CD8-positive, alpha-beta memory T cell (primary cell): Measurements from ENCODE around the gene TMEM131L. TPM values are rescaled to one million over a fixed set of nuclear protein-coding genes. Genes with fewer than 3 reads are reported as not detected.

Experiments
- CTCF ChIA-PET: fragments of 350-600 bp; sonication (Branson Sonifier 250); formaldehyde crosslinking; loops from one replicate; lab custom pipeline; 2021; ENCODE audit warnings: antibody characterized with exemption; lab: Charles Lee
- POLR2A ChIA-PET: fragments of 350-600 bp; sonication (Branson Sonifier 250); formaldehyde crosslinking; loops from one replicate; lab custom pipeline; 2021; ENCODE audit warnings: antibody characterized with exemption; lab: Charles Lee
- DNase-seq, 5 donors: peaks; one replicate each; pipeline versions ENCODE4 v3.0.0 to v3.0.0-alpha.2; 2020 to 2022; ENCODE audit warnings: mixed read lengths in 1 of 5
- H3K27ac ChIP-seq: one replicate; pipeline ENCODE4 v1.7.0; 2013; ENCODE audit warnings: low read depth, mild to moderate bottlenecking, low read length, moderate library complexity
- H3K27me3 ChIP-seq: 2 replicates; pipeline ENCODE4 v1.7.0; 2013; ENCODE audit warnings: low read length, mild to moderate bottlenecking; ENCODE audit not compliant: insufficient read depth, poor library complexity, severe bottlenecking
- H3K36me3 ChIP-seq: 2 replicates; pipeline ENCODE4 v1.7.0; 2013; ENCODE audit warnings: mild to moderate bottlenecking, low read length, moderate library complexity; ENCODE audit not compliant: insufficient read depth
- H3K4me1 ChIP-seq: 2 replicates; pipeline ENCODE4 v1.7.0; 2013; ENCODE audit warnings: mild to moderate bottlenecking, low read length, moderate library complexity; ENCODE audit not compliant: insufficient read depth
- H3K4me3 ChIP-seq: 2 replicates; pipeline ENCODE4 v1.7.0; 2013; ENCODE audit warnings: mild to moderate bottlenecking, low read length
- H3K9me3 ChIP-seq: 2 replicates; pipeline ENCODE4 v1.7.0; 2013; ENCODE audit warnings: mild to moderate bottlenecking, low read length
- H3K27ac Mint-ChIP-seq, 8 donors: one replicate each; pipeline ENCODE4 v1.8.0; 2020 to 2021; ENCODE audit warnings: mixed read lengths in 8 of 8, mild to moderate bottlenecking in 6 of 8, inconsistent platforms in 3 of 8, moderate library complexity in 3 of 8
- H3K27me3 Mint-ChIP-seq, 2 donors: one replicate each; pipeline ENCODE4 v1.8.0; 2020 to 2021; ENCODE audit warnings: mixed read lengths in 2 of 2, mild to moderate bottlenecking in 1 of 2, moderate library complexity in 1 of 2
- H3K36me3 Mint-ChIP-seq, 3 donors: one replicate each; pipeline ENCODE4 v1.8.0; 2020 to 2021; ENCODE audit warnings: mixed read lengths in 3 of 3, inconsistent platforms in 1 of 3, mild to moderate bottlenecking in 1 of 3
- H3K4me1 Mint-ChIP-seq, 3 donors: one replicate each; pipeline ENCODE4 v1.8.0; 2020 to 2021; ENCODE audit warnings: mixed read lengths in 3 of 3, inconsistent platforms in 1 of 3, mild to moderate bottlenecking in 1 of 3
- H3K4me3 Mint-ChIP-seq, 7 donors: one replicate each; pipeline ENCODE4 v1.8.0; 2020 to 2021; ENCODE audit warnings: mixed read lengths in 7 of 7, mild to moderate bottlenecking in 6 of 7, moderate library complexity in 4 of 7, inconsistent platforms in 2 of 7
- H3K9me3 Mint-ChIP-seq, 5 donors: one replicate each; pipeline ENCODE4 v1.8.0; 2020 to 2022; ENCODE audit warnings: mixed read lengths in 5 of 5, mild to moderate bottlenecking in 3 of 5, moderate library complexity in 2 of 5, inconsistent platforms in 1 of 5
- polyA plus RNA-seq: library from polyadenylated mRNA; unstranded; fragments of 300-500 nt; fragmentation: Illumina TruSeq; gene quantifications from one replicate; pipeline ENCODE4 v1.2.3, GENCODE V29; 2021
- total RNA-seq, 2 experiments: library from RNA; stranded (reverse); gene quantifications; one replicate each; pipeline ENCODE4 v1.2.3, GENCODE V29; 2021

TMEM131L gene
- total and polyA plus RNA-seq, 3 experiments from 2014 or later, result 28.1 to 29.6 (median 28.6) TPM

- H3K36me3 ChIP-seq, result peaks cover 6% of the 10 kb centered on the region
- Mint-ChIP-seq H3K4me1 (peaks cover 62 to 82% (median 81%) of the 10 kb centered on the region in 3 donors), H3K4me3 (no peak overlapping the region), H3K27ac (peak overlapping the region in 6 of 8 donors; percentile 37 to 91 (median 78)), H3K9me3 (no peaks in the 10 kb centered on the region), H3K27me3 (no peaks in the 10 kb centered on the region), H3K36me3 (peaks cover 6 to 38% (median 6%) of the 10 kb centered on the region in 3 donors)
- no peak for DNase-seq
- H3K27me3 ChIP-seq, result no peaks in the 10 kb centered on the region
- ChIA-PET CTCF (interaction anchor here (1.5 to 4.5 kb wide), 2 partner anchors 15 to 73 kb away, joined by 3 to 22 read pairs; partner anchors contain the start of gene TMEM131L), POLR2A (interaction anchor here (1.5 to 1.8 kb wide), 2 partner anchors 9 to 14 kb away, joined by 4 to 7 read pairs; no protein-coding TSS in a partner anchor)
- no peaks in the 10 kb centered on the region for H3K9me3 ChIP-seq
- H3K4me1 ChIP-seq, result peaks cover 71% of the 10 kb centered on the region
- no peak overlapping the region for H3K27ac ChIP-seq
- H3K4me3 ChIP-seq, result no peak overlapping the region
Observed at GRCh38 chr4:153481478-153481877, 15.3 kb downstream of the TMEM131L start.

DNA sequence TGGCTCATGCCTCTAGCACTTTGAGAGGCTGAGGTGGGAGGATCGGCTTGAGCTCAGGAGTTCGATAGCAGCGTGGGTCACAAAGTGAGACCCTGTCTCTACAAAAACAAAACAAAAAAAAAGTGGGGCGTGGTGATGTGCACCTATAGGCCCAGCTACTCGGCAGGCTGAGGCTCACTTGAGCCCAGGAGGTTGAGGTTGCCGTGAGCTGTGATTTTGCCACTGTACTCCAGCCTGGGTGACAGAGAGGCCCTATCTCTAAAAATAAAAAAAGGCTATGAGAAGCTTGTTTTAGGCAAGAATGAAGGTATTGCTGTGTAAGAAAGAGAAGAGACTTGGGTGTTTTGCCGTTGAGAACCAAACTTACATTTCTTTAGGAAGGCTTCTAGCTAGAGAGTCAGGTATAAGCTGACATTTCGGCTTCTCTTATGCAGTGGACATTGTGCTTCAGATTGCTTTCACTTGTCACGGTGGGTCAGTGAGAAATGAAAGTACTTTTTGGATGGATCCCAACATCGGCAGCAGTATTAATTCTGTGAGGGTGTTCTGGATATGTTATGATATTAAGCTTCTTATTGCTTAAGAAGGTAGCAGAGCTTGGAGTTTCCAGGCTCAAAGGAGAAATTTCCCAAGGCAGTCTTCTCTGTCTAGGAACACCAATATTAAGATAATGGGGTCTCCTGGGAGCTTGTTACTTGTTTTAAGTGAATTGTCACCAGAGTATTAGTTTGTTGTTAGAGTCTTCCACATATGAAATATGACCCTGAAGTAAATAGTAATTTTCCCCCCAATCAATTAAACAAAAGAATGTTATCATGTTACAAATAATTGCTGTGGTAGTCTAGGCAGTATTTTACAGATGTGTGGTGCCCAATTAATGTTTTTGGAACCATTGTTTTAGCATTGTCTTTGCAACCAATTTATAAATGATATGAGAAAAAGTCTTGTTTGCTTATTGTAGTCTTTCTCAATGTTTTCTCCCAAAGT is 17.6 kb downstream of the TMEM131L start:
- no peak for DNase-seq
- Histone ChIP-seq H3K27ac (no peak overlapping the region), H3K4me1 (peaks cover 76% of the 10 kb centered on the region), H3K9me3 (no peaks in the 10 kb centered on the region), H3K36me3 (no peaks in the 10 kb centered on the region), H3K4me3 (no peak overlapping the region), H3K27me3 (no peaks in the 10 kb centered on the region)
- Mint-ChIP-seq H3K27me3 (no peaks in the 10 kb centered on the region), H3K9me3 (no peaks in the 10 kb centered on the region), H3K4me3 (peak overlapping the region; percentile 30 to 80 (median 53)), H3K36me3 (peaks cover 0 to 23% (median 6%) of the 10 kb centered on the region in 3 donors), H3K27ac (peak overlapping the region; percentile 64 to 94 (median 84)), H3K4me1 (peaks cover 64 to 82% (median 80%) of the 10 kb centered on the region in 3 donors)
- ChIA-PET POLR2A (interaction anchor here (0.6 to 0.9 kb wide), 3 partner anchors 15 to 41 kb away, joined by 3 to 6 read pairs (median 3); no protein-coding TSS in a partner anchor), CTCF (interaction anchor here (1.1 to 4.5 kb wide), 5 partner anchors 11 to 91 kb away, joined by 3 to 22 read pairs (median 7); partner anchors contain the start of gene TMEM131L)

GRCh38 chr4:153485359-153485758 is 19.2 kb downstream of the TMEM131L start:
- Mint-ChIP-seq H3K36me3 (peaks cover 0 to 16% (median 2%) of the 10 kb centered on the region in 3 donors), H3K4me1 (peaks cover 73 to 87% (median 85%) of the 10 kb centered on the region in 3 donors), H3K9me3 (no peaks in the 10 kb centered on the region), H3K27ac (peak overlapping the region in 7 of 8 donors; percentile 44 to 97 (median 75)), H3K4me3 (peak overlapping the region in 1 of 7 donors; percentile 85), H3K27me3 (no peaks in the 10 kb centered on the region)
- Histone ChIP-seq H3K9me3 (no peaks in the 10 kb centered on the region), H3K27ac (no peak overlapping the region), H3K4me1 (peaks cover 84% of the 10 kb centered on the region), H3K27me3 (no peaks in the 10 kb centered on the region), H3K36me3 (no peaks in the 10 kb centered on the region), H3K4me3 (no peak overlapping the region)
- ChIA-PET POLR2A (no interaction called here), CTCF (interaction anchor here (10.8 kb wide), 1 partner anchor 19 kb away, joined by 70 read pairs; the partner anchor contains the start of gene TMEM131L)
- DNase-seq, result no peak

DNA sequence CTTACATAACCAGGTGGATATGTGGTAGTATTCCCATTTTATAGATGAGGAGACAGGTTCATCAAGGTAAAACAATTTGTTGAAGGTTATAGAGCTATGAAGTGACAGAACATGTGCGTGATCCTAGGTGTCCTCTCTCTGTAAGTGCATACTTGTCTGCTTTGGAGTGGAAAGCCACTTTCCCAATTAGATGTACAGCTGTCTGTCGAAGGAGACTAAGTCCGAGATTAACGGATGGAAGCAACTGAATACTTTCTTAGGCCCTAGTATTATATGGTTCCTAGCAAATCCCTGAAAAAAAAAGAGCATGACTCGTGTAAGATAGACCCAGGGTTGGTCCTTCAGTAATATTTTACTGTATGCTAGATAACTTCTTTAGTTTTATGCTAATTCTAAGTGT is 19.7 kb downstream of the TMEM131L start:
- H3K27ac ChIP-seq, result no peak overlapping the region
- no peak for DNase-seq
- H3K27me3 ChIP-seq, result no peaks in the 10 kb centered on the region
- peaks cover 84% of the 10 kb centered on the region for H3K4me1 ChIP-seq
- no peaks in the 10 kb centered on the region for H3K9me3 ChIP-seq
- ChIA-PET CTCF (interaction anchor here (1.0 to 10.8 kb wide), 4 partner anchors 13 to 88 kb away, joined by 3 to 70 read pairs (median 4); partner anchors contain the start of gene TMEM131L), POLR2A (interaction anchor here (1.2 to 1.5 kb wide), 3 partner anchors 15 to 45 kb away, joined by 3 to 12 read pairs (median 6); no protein-coding TSS in a partner anchor)
- H3K27ac Mint-ChIP-seq, result peak overlapping the region; percentile 72 to 100 (median 94)
- H3K36me3 ChIP-seq, result no peaks in the 10 kb centered on the region
- H3K36me3 Mint-ChIP-seq, result peaks cover 0 to 12% (median 2%) of the 10 kb centered on the region in 3 donors
- peaks cover 70 to 83% (median 82%) of the 10 kb centered on the region in 3 donors for H3K4me1 Mint-ChIP-seq
- no peaks in the 10 kb centered on the region for H3K9me3 Mint-ChIP-seq
- no peak overlapping the region for H3K4me3 ChIP-seq
- H3K4me3 Mint-ChIP-seq, result peak overlapping the region in 2 of 7 donors; percentile 36 to 85
- no peaks in the 10 kb centered on the region for H3K27me3 Mint-ChIP-seq

GRCh38 chr4:153486281-153487151 is 20.4 kb downstream of the TMEM131L start:
- peak overlapping the region; percentile 4 for H3K4me3 ChIP-seq
- Mint-ChIP-seq H3K27me3 (no peaks in the 10 kb centered on the region), H3K9me3 (no peaks in the 10 kb centered on the region), H3K36me3 (peaks cover 0 to 8% (median 0%) of the 10 kb centered on the region in 3 donors), H3K4me3 (peak overlapping the region; percentile 77 to 87 (median 81)), H3K27ac (peak overlapping the region; percentile 93 to 100 (median 96)), H3K4me1 (peaks cover 71 to 84% (median 84%) of the 10 kb centered on the region in 3 donors)
- peaks cover 84% of the 10 kb centered on the region for H3K4me1 ChIP-seq
- H3K36me3 ChIP-seq, result no peaks in the 10 kb centered on the region
- H3K27me3 ChIP-seq, result no peaks in the 10 kb centered on the region
- H3K9me3 ChIP-seq, result no peaks in the 10 kb centered on the region
- H3K27ac ChIP-seq, result no peak overlapping the region
- peak in 1 of 5 donors; percentile 25 for DNase-seq
- ChIA-PET CTCF (interaction anchor here (1.0 to 10.8 kb wide), 5 partner anchors 8 to 87 kb away, joined by 3 to 70 read pairs (median 5); partner anchors contain the start of gene TMEM131L), POLR2A (interaction anchor here (0.5 to 1.5 kb wide), 5 partner anchors 16 to 50 kb away, joined by 3 to 12 read pairs (median 3); no protein-coding TSS in a partner anchor)

DNA sequence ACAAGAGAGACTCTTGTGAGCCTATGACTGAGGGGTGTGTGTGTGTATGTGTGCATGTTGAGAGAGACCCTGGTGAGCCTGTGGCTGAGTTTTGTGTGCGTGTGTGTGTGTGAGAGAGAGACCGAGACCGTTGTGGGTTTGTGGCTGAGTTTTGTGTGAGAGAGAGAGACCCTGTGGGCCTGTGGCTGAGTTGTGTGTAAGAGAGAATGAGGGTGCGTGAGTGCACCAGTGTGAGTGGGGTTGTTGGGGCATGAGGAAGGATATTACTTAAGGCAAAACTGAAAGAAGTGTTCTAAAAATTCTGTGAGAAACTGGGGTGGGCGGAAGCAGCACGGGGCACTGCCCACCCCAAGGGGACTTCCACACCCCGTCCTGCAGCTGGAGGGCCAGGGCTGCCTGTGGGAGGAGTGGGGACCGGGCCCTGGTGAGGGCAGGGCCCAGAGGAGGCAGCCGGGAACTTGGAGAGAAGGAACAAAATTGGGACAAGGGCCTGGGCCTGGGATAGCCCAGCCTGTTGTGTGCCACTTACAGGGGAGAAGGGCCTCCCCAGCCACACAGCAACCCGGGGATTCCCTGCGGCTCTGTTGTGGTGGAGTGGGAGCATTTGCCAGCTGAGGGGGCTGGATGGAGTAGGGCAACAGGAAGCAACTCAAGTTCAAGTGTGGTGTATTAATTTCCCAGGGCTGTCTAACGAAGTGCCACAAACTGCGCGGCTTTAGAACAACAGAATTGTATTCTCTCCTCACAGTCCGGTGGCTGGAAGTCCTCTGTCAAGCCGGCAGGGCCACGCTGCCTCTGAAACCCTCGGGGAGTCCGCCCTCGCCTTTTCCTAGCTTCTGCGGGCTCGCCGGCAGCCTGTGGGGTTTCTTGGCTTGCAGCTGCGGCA is 22.1 kb downstream of the TMEM131L start:
- Mint-ChIP-seq H3K36me3 (peaks cover 0 to 9% (median 0%) of the 10 kb centered on the region in 3 donors), H3K4me1 (peaks cover 79 to 83% (median 81%) of the 10 kb centered on the region in 3 donors), H3K9me3 (no peaks in the 10 kb centered on the region), H3K4me3 (peak overlapping the region; percentile 77 to 87 (median 81)), H3K27me3 (no peaks in the 10 kb centered on the region), H3K27ac (peak overlapping the region; percentile 93 to 100 (median 96))
- H3K9me3 ChIP-seq, result no peaks in the 10 kb centered on the region
- no peaks in the 10 kb centered on the region for H3K36me3 ChIP-seq
- H3K4me3 ChIP-seq, result peak overlapping the region; percentile 54
- peaks cover 86% of the 10 kb centered on the region for H3K4me1 ChIP-seq
- DNase-seq, result peak; percentile 66 to 88 (median 78)
- peak overlapping the region; percentile 58 for H3K27ac ChIP-seq
- POLR2A ChIA-PET, result interaction anchor here (0.6 to 1.6 kb wide), 3 partner anchors 9 to 23 kb away, joined by 4 to 5 read pairs (median 4); no protein-coding TSS in a partner anchor
- CTCF ChIA-PET, result interaction anchor here (0.8 to 10.8 kb wide), 8 partner anchors 9 to 144 kb away, joined by 3 to 70 read pairs (median 4); partner anchors contain the start of genes MND1 and TMEM131L
- H3K27me3 ChIP-seq, result no peaks in the 10 kb centered on the region
